Neutrophil (primary cell): Measurements from ENCODE around the gene VSNL1.
A peak's percentile ranks its signal among the peaks of the same experiment; 100 is the strongest.

ENCODE experiments used
- H3K27ac ChIP-seq: fragments of 200-600 bp; sonication (generic); 2 replicates; pipeline ENCODE4 v1.5.1; 2016; ENCODE audit warnings: mild to moderate bottlenecking, moderate library complexity
- H3K27me3 ChIP-seq: fragments of 200-600 bp; sonication (generic); 2 replicates; pipeline ENCODE4 v1.6.0; 2016; ENCODE audit warnings: mild to moderate bottlenecking
- H3K36me3 ChIP-seq: fragments of 200-600 bp; sonication (generic); 2 replicates; pipeline ENCODE4 v1.5.1; 2017
- H3K4me1 ChIP-seq, 2 experiments: fragments of 200-600 bp in 1 of 2; sonication (generic) in 1 of 2; 1 replicate in 1 of 2; 2 replicates in 1 of 2; pipeline versions ENCODE4 v1.5.1 to v1.6.1; 2013 to 2016; ENCODE audit warnings: low read depth in 1 of 2, low read length in 1 of 2, mild to moderate bottlenecking in 1 of 2, moderate library complexity in 1 of 2; ENCODE audit not compliant: control insufficient read depth in 1 of 2, insufficient read depth in 1 of 2
- H3K4me3 ChIP-seq, 2 experiments: fragments of 200-600 bp in 1 of 2; sonication (generic) in 1 of 2; 1 replicate in 1 of 2; 2 replicates in 1 of 2; pipeline ENCODE4 v1.5.1; 2013 to 2016; ENCODE audit warnings: low read depth in 1 of 2, low read length in 1 of 2, mild to moderate bottlenecking in 1 of 2, moderate library complexity in 1 of 2
- H3K9me3 ChIP-seq: fragments of 200-600 bp; sonication (generic); 2 replicates; pipeline ENCODE4 v1.5.1; 2016
- CTCF ChIP-seq: fragments of 200-600 bp; sonication (generic); IDR thresholded peaks from 2 replicates; pipeline ENCODE4 v1.5.1; 2016; ENCODE audit warnings: antibody characterized with exemption

VSNL1 gene

GRCh38 chr2:17646081-17646554 is 105.6 kb downstream of the VSNL1 start:
- no peaks in the 10 kb centered on the region for H3K9me3 ChIP-seq
- TF ChIP-seq CTCF: peak; percentile 80
- no peaks in the 10 kb centered on the region for H3K4me1 ChIP-seq
- H3K36me3 ChIP-seq: no peaks in the 10 kb centered on the region
- no peak overlapping the region for H3K27ac ChIP-seq
- no peaks in the 10 kb centered on the region for H3K27me3 ChIP-seq
- no peak overlapping the region for H3K4me3 ChIP-seq

- no peak for TF ChIP-seq CTCF
- Histone ChIP-seq H3K27ac (no peak overlapping the region), H3K36me3 (no peaks in the 10 kb centered on the region), H3K4me3 (no peak overlapping the region), H3K27me3 (no peaks in the 10 kb centered on the region), H3K4me1 (no peaks in the 10 kb centered on the region), H3K9me3 (no peaks in the 10 kb centered on the region)
These were observed 106.6 kb downstream of the VSNL1 start for GRCh38 chr2:17646838-17647701.

GRCh38 chr2:17648581-17648980 is 108.1 kb downstream of the VSNL1 start:
- Histone ChIP-seq H3K9me3 (no peaks in the 10 kb centered on the region), H3K36me3 (no peaks in the 10 kb centered on the region), H3K4me1 (no peaks in the 10 kb centered on the region), H3K4me3 (no peak overlapping the region), H3K27ac (no peak overlapping the region), H3K27me3 (no peaks in the 10 kb centered on the region)
- no peak for TF ChIP-seq CTCF

- no peak for TF ChIP-seq CTCF
- Histone ChIP-seq H3K27ac (no peak overlapping the region), H3K9me3 (no peaks in the 10 kb centered on the region), H3K27me3 (no peaks in the 10 kb centered on the region), H3K36me3 (no peaks in the 10 kb centered on the region), H3K4me3 (no peak overlapping the region), H3K4me1 (no peaks in the 10 kb centered on the region)
These were observed 108.5 kb downstream of the VSNL1 start for GRCh38 chr2:17649026-17649425.

GRCh38 chr2:17652681-17653394 is 112.3 kb downstream of the VSNL1 start:
- Histone ChIP-seq H3K27ac (no peak overlapping the region), H3K36me3 (no peaks in the 10 kb centered on the region), H3K27me3 (no peaks in the 10 kb centered on the region), H3K9me3 (no peaks in the 10 kb centered on the region), H3K4me1 (no peaks in the 10 kb centered on the region), H3K4me3 (no peak overlapping the region)
- no peak for TF ChIP-seq CTCF
